GM21619 (cell line): ENCODE data around the gene SV2C.

ENCODE experiments used
- ATAC-seq: cut with Tn5 transposase; IDR thresholded peaks from one replicate; pipeline ENCODE4 v1.9.1; 2021; ENCODE audit not compliant: unreplicated experiment

SV2C gene

DNA sequence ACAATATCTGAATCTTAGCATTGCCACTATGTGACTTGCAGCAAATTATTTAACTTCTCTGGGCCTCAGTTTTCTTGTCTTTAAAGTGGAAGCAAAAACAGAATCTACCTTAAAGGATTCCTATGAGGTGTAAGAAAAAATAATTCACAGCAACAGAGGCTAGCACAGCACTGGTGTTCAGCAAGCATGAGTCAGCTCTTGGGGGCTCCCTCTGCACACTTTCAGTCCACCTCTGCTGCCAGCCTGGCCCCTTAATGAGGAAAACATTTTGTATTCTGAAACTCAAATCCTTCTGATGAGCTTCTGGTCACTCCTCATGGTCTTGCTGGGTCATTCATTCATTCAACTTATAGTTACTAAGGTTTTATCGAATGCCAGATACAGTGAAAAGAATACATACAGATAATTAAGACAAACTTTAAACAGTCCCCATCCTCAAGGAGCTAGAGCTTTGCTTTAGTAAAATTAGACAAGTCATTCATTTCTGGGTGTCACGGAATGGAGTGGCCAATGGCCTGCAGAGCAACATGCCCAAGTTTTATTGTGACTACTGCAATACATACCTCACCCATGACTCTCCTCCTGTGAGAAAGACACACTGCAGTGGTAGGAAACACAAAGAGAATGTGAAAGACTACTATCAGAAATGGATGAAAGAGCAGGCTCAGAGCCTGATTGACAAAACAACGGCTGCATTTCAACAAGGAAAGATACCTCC is 293.1 kb downstream of the SV2C start:
- no peak for ATAC-seq

DNA sequence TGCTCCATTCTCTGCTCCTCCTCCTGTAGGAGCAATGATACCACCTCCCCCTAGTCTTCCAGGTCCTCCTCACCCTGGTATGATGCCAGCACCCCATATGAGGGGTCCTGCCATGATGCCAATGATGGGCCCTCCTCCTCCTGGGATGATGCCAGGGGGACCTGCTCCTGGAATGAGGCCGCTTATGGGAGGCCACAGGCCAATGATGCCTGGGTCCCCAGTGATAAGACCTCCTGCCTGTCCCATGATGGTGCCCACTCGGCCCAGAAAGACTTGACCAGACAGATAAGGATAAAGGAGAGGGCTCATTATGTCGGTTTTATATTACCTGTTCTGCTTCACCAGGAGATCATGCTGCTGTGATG is 293.7 kb downstream of the SV2C start:
- ATAC-seq: no peak

DNA sequence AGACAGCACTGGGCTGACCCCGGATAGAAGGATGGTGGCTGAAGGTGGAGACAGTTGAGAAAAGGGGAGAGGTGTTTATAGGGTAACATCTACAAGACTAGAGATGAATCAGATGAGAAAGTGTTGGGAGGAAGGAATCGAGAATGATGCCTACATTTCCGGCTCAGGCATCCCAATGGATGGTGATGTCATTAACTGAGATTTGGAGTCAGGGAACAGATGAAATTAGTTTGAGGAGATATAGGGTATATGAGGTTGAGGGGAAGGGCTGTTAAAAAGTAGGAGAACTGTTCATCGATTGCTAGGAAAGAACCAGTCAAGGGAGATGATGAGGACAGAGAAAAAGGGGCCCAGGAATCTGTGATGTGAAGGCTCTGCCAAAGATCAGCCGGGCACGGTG is 295.2 kb downstream of the SV2C start:
- no peak for ATAC-seq

DNA sequence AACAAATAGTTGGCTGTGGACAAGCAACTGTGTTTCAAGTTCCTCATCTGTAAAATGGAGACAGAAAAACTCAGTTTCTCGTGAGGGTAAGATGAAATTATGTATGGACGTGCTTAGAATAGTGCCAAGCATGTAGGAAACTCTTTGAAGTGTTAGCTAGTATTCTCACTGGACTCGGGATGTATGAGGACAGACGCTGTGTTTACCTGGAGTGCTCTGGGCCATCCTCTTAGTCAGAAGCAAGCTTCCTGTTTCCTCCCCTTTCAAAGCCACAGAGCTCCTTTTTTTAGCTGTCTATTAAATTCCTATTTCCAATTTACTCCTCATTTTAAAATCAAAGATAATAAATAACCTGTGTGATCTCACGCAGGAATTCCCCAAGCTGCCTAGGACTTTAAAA is 296.1 kb downstream of the SV2C start:
- no peak for ATAC-seq

DNA sequence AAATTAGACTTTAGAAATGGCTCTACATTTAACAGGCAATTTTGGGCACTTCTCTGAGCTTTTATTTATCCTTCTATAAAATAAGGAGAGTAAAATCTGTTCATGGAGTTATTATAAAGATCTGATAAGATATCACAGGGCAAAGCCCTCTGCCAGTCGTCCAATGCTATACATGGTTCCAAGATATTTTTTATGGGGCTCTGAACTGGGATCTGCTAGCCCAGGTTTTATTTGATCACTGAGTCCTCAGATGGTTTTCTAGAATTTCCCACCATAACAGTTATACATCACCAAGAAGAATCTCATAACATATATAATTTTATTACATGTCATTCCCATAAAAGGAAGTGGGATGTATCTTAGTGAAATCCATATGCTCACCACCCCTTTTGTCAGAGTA is 296.7 kb downstream of the SV2C start:
- no peak for ATAC-seq

DNA sequence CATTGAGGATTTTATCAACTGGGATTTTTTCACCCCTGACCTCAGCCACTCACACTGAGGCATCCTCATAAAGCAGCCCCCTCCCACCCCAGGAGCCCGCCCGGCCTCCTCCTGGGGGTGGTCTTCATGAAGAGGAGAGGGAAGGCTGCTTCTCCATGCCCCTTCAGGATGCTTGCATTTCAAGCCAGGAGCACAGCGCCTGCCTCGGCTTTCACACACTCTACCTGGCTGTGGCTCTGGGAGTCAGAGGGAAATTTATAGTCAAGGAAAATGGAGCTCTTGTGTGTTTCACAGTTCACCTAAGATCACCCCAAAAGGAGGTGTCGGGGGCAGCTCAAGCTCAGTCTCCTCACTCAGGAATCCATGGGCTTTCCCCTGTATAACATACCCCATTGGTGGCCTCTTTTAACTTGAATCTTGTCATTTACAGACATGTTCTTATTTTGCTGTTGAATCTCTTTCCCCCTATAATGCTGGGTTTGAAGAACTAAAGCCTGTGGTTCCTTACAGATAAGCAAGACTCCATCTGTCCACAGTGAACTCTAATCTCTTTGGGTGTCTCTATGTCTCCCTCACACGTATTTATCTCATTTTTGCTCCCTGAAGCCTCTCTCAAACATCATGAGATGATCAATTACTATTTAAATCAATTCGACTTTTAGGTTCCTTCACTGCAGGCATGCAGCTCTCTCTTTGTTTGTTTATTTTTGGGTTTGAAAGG is 297.3 kb downstream of the SV2C start:
- ATAC-seq: no peak

DNA sequence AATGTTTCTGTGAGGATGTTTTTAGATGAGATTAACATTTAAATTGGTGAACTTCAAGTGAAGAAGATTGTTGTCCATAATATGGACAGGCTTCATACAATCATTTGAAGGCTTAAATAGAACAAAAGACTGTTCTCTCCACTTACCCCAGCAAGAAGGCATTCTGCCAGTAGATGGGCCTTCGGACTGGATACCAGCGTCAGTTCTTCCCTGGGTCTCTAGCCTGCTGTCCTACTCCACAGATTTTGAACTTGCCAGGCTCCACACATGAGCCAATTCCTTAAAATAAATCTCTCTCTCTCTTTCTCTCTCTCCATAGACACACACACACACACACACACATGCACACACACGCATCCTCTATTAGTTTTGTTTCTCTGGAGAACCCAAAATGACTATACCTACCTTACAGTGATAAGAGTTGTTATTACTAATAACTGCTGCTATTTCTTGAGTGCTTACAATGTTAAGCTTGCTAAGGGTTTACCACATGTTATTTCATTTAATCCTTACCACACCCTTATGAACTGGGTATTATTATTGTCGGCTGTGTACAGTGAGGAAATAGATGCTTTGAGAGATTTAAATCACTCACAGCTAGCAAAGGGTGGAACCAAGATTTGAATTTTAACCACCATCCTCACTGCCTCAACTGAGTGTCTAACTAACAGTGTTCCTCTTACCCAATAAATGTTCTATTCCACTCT is 300.1 kb downstream of the SV2C start:
- no peak for ATAC-seq

DNA sequence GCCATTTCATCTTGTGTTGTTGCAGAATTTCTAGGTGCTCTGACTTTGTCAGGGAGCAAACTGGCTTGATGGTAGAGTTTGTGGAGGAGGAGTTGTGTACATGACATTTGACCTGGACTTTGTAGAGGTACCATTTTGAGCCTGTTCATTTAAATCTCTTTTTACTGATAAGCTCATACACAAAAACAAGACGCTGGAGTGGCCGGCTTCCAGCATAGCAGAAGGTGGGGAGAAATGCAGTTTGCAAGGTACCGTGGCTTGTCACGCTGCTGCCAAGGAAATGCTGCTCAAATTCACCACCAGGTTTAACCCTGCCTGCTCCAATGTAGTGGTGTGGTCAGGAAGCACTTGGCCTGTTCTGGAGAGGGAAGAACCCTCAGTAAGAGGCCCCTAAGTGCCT is 301.0 kb downstream of the SV2C start:
- ATAC-seq: no peak

DNA sequence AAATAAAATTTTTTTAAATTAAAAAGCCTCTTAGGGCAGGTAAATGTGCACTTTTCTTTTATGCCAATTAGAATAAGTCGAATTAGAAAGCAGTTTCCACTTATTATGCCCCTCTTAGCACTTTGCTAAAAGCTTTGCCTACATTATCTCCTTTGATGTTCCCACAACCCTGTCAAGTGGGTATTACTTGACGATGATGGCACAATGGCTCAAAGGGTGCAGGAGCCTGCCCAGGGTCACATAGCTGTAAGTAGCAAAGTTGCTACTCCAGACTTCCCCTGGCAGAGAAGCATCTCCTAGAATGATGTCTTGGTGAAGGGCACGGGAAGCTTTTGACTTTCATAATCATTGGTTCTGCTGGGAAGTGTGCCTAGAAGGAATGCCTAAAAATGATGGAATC is 301.5 kb downstream of the SV2C start:
- ATAC-seq: no peak

DNA sequence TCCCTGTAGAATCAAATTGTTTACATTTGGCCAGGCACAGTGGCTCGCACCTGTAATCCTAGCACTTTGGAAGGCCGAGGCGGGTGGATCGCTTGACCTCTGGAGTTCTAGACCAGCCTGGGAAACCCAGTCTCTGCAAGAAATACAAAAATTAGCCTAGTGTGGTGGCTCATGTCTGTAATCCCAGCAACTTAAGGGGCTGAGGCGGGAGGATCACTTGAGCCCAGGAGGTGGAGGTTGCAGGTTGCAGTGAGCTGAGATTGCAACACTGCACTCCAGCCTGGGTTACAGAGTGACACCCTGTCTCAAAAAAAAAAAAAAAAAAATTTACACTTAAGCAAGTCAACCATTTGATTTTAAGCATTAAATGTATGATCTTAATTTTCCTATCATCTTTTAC is 302.4 kb downstream of the SV2C start:
- ATAC-seq: no peak

DNA sequence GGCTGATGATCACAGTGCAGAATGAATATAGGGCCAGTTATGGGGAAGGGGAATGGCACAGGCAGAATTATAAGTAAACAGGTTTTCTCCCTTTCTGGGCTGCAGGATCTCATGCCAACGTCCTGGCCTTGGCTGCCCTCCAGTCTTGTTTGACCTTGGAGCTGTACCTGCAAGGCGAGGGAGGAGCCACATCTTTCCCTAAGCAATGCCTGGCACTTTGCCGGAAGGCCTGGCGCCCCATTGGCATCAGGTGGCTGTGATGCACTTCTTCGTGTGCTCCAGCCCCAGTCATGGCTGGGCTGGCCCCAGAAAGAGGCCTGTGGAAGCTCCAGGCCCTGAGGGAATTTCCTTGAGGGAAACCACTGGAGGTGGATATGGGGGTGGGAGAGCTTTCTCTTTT is 303.2 kb downstream of the SV2C start:
- ATAC-seq: no peak

DNA sequence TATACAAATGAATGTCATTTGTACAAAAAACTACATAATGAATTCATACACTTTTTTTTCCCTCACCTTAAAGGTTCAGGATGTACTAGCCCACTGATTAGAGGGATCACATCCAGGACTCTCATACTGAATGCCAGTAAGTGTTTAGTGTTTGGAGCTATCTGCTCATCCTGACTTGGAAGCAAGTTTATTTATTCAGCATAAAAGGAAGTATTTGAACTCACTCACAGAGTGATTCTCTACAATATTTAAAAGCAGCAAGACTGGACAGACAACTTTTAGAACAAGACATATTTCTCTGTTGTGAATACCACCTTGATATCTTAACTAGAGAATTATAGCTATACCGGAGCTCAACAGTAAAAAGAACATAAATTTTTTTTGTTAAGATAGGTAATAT is 305.1 kb downstream of the SV2C start:
- ATAC-seq: no peak

DNA sequence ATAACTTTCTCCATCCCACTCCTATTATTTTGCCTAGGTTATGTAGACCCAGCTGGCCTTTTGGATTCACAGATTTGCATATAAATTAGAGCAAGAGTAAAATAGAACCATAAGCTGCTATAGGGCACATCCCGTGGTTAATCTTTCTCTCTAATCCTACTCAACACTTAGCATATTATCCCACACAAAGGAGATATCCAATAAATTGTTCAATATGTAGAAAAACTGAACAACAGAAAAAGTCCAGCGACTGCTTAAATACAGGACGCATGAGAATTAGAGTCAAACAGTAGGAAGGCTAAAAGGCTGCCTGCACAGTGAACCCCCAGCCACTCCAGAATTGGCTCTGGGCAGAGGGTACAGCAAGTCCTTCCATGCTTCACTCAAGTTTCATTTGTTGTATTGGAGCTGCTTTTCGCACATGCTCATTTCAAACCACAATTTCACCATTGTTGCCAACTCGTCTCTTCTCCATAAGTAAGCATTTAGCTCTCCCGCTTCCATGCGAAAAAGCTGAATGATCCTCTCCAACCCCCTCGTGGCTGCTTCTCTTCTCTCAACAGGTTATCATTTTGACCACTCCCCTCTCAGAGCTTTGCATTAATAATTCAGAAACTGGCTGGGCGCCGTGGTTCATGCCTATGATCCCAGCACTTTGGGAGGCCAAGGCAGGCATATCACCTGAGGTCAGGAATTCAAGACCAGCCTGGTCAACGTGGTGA is 305.8 kb downstream of the SV2C start:
- no peak for ATAC-seq

DNA sequence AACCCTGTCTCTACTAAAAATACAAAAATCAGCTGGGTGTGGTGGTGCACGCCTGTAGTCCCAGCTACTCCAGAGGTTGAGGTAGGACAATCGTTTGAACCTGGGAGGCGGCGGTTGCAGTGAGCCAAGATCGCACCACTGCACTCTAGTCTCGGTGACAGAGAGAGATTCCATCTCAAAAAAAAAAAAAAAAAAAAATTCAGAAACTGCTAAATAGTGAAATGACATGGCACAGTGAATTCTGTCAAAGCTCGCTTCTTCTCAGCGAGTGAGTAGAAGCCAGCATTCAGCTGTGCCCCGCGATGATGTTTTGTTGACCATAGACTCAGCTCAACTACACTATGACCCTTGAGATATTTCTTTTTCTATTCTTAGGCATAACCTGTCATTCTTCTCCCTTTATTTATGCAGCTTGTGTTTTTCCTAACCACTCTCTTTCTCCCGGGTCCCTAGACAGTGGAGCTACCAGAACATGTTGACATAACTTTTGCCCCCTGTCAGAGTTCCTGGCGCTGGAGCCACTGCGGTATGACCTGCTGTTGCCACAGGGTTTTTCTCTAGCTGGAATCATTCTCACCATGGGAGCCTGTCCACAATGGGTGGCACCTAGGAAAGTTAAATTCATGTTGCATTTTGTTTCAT is 306.5 kb downstream of the SV2C start:
- ATAC-seq: no peak

DNA sequence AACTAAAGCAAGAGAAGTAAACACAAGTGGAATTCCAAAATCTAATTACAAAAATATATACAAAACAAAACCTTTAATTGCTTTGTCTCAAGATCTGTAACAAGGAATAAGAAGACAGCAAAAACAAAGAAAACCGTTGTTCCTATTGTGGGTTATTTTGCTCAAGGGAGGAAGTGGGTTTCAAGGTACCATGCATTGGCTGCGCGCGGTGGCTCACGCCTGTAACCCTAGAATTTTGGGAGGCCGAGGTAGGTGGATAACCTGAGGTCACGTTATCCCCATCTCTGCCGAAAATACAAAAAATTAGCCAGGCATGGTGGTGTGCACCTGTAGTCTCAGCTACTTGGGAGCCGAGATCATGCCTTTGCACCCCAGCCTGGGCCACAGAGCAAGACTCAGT is 307.8 kb downstream of the SV2C start:
- no peak for ATAC-seq

DNA sequence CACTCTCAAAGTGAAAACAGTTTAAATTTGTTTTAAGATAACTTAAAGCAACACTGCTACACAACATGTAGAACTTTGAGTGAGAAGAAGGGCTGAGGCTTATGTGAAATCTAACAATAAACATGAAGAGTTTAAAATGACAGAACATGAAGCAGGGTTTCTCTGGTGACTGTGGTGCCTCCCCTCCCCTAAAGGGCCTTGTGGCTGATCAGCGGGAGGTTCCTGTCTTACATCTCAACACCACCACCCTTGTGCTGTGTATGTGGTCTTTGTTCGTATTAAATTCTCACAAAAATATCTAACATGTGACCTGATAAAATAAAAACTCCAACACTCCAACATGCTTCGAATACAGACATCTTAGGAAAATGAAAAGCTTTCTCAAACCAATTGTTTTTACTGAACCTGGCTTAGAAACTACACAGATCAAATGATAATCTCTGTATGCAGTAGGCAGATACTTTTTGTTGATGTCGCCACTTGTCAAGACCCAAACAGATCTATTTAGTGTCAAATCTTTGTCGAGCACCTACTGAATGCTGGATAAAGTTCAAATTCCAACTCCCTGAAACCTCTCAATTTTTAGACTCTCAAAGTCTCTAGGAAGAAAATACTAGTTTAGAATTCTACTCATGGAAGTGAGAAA is 310.0 kb downstream of the SV2C start:
- no peak for ATAC-seq

DNA sequence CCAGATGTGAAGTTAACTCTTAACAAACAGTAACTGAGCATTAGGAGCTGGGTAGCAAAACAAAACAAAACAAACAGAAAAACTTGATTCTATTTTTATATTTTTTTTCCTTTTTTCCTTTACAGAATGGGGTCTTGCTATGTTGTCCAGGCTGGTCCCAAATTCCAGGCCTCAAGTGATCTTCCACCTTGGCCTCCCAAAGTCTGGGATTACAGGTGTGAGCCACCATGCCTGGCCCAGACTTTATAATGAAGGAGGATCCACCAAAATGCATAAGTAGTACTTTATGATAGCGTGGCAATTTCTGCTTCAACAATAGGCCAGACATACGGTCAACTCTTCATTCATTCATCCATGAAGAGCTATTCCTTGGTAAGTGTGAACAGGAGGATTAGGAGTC is 314.0 kb downstream of the SV2C start:
- no peak for ATAC-seq

DNA sequence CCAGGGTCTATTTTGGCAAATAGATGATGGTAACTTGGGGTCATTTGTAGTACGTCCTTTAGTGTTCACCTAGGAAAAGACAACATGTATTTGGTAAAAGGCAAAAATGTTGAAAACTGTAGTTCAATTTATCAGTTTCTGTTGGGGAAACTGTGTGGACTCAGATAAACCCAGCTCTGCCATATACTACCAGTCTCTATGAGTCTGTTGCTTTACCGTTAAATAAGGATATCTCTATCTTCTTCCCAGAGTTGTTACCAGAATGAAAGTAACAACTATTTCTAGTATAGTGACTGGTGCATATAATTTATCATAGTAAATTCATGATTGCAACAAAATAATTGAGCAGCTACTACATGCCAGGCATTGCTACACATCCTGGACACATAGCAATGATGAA is 316.1 kb downstream of the SV2C start:
- ATAC-seq: no peak

DNA sequence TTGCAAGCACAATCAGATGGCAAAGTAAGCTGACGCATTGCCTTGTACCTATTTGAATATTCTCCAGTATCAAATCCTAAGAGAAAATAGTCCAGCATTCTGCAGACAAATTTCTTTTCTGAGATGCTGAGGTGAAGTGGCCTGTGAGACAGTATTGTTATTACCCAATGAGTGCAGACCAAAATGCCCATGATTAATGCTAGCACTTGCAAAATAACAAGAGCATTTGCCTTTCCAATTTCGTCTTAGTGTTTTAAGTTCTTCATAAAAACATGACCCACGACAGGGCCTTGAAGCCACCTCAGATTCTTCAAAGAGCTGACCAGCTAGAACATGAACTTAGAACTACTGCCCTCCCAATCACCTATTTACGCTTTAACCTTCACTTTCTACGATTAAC is 317.3 kb downstream of the SV2C start:
- ATAC-seq: no peak

DNA sequence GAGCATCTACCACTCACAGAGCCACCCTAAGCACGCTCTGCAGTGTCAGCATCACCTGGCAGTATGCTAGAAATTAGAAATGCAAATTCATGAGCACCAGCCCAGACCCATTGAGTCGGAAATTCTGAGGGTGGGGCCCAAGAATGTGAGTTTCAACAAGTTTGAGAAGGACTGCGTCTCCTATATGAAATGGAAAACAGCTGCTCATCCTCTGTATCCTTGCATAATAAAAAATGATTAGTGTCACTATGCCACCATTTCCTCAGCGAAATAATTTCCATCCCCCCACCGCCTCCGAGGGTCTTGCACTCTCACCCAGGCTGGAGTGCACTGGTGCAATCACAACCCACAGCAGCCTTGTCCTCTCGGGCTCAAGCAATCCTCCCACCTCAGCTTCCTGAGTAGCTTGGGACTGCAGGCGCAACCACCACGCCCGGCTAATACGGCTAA is 318.6 kb downstream of the SV2C start:
- no peak for ATAC-seq
